CD4-positive, alpha-beta T cell (primary cell): ENCODE measurements around the gene ARL15. TPM values are rescaled to one million over a fixed set of nuclear protein-coding genes. Genes with fewer than 3 reads are reported as not detected.

Experiments
- ATAC-seq: fragments of 200-7000 bp; cut with Tn5 transposase; one replicate; pipeline ENCODE4 v1.10.0; 2022; ENCODE audit warnings: mild to moderate bottlenecking; ENCODE audit not compliant: poor library complexity
- CTCF ChIA-PET: fragments of 350-600 bp; sonication (Branson Sonifier 250); formaldehyde crosslinking; loops from one replicate; lab custom pipeline; 2021; ENCODE audit warnings: antibody characterized with exemption, inconsistent platforms; lab: Charles Lee
- POLR2A ChIA-PET: fragments of 350-600 bp; sonication (Branson Sonifier 250); formaldehyde crosslinking; loops from one replicate; lab custom pipeline; 2021; ENCODE audit warnings: antibody characterized with exemption, inconsistent platforms; lab: Charles Lee
- DNase-seq, 14 experiments: peaks; one replicate each; pipeline ENCODE4 v3.0.0-alpha.2; 2013 to 2020; ENCODE audit warnings: mixed read lengths in 2 of 14
- H3K27ac ChIP-seq, 2 donors: one replicate each; pipeline versions ENCODE4 v1.5.1 to v1.7.0; 2013; ENCODE audit warnings: low read length in 2 of 2, low read depth in 1 of 2, mild to moderate bottlenecking in 1 of 2
- H3K27me3 ChIP-seq, 2 experiments: 1 replicate in 1 of 2; 2 replicates in 1 of 2; pipeline versions ENCODE4 v1.6.1 to v1.7.0; 2013; ENCODE audit warnings: low read length in 2 of 2, control low read depth in 1 of 2, mild to moderate bottlenecking in 1 of 2, moderate library complexity in 1 of 2; ENCODE audit not compliant: insufficient read depth in 2 of 2, control insufficient read depth in 1 of 2
- H3K36me3 ChIP-seq: one replicate; pipeline ENCODE4 v1.6.1; 2013; ENCODE audit warnings: low read length, control low read depth; ENCODE audit not compliant: insufficient read depth
- H3K4me1 ChIP-seq: one replicate; pipeline ENCODE4 v1.6.1; 2013; ENCODE audit warnings: low read length, control low read depth; ENCODE audit not compliant: insufficient read depth
- H3K4me3 ChIP-seq: one replicate; pipeline ENCODE4 v1.5.1; 2013; ENCODE audit warnings: mild to moderate bottlenecking, low read length, moderate library complexity
- H3K9me3 ChIP-seq, 2 experiments: 1 replicate in 1 of 2; 2 replicates in 1 of 2; pipeline versions ENCODE4 v1.6.1 to v1.7.0; 2013; ENCODE audit warnings: low read length in 2 of 2, mild to moderate bottlenecking in 2 of 2, control low read depth in 1 of 2, moderate library complexity in 1 of 2; ENCODE audit not compliant: control insufficient read depth in 1 of 2, insufficient read depth in 1 of 2
- H3K27ac Mint-ChIP-seq: one replicate; pipeline ENCODE4 v1.8.0; 2020; ENCODE audit warnings: mixed read lengths
- H3K27me3 Mint-ChIP-seq: one replicate; pipeline ENCODE4 v1.8.0; 2021; ENCODE audit warnings: mixed read lengths
- H3K36me3 Mint-ChIP-seq: one replicate; pipeline ENCODE4 v1.8.0; 2021; ENCODE audit warnings: low read depth, mixed read lengths
- H3K4me1 Mint-ChIP-seq: one replicate; pipeline ENCODE4 v1.8.0; 2021; ENCODE audit warnings: low read depth, mixed read lengths
- H3K4me3 Mint-ChIP-seq: one replicate; pipeline ENCODE4 v1.8.0; 2020; ENCODE audit warnings: mild to moderate bottlenecking, mixed read lengths
- H3K9me3 Mint-ChIP-seq: one replicate; pipeline ENCODE4 v1.8.0; 2020; ENCODE audit warnings: mixed read lengths
- intact Hi-C, 2 experiments: fragments of 100-400 bp; cut with DNase I in 1 of 2; cut with micrococcal nuclease in 1 of 2; formaldehyde crosslinking; loops; one replicate each; pipeline versions ENCODE4 v1.15.1 to v1.9.0; 2023 to 2025; cut with DNase I, micrococcal nuclease
- total RNA-seq, 174 experiments: library from RNA in 2 of 174; stranded (reverse) in 2 of 174; gene quantifications; one replicate each; pipeline ENCODE4 v1.2.3 and lab custom pipeline; 2021 to 2026
- TF ChIP-seq, protein P1 (sequence below): fragments of 200-600 bp; IDR thresholded peaks from one replicate; pipeline ENCODE4 v1.8.0; 2022; ENCODE audit warnings: antibody characterized with exemption, mild to moderate bottlenecking

The ARL15 gene
- total RNA-seq, 2 experiments from 2014 or later, result 9.1 to 10.6 TPM

DNA sequence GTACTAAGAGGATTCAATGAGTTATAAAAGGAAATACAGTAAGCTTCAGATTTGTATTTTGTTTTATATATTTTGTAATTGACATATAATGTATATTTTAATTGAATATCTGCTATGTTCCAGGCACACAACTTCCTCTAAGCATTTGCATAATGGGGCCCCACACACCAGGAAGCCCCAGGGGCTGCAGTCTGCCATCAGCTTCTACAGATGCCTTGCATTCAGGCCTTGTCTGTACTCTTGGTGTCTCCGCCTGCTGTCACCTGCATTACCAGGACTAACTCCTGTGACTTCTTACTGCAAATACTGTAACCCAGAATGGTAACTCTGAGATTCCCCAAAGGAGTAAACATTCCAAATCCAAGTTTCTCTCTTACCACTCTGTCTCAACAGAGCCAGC lies 20.6 kb downstream of the ARL15 start:
- ATAC-seq (no peak), DNase-seq (no peak)
- Histone ChIP-seq H3K4me3 (no peak overlapping the region), H3K36me3 (no peaks in the 10 kb centered on the region), H3K27ac (no peak overlapping the region), H3K9me3 (peaks cover 0 to 5% of the 10 kb centered on the region in 2 experiments), H3K27me3 (no peaks in the 10 kb centered on the region), H3K4me1 (no peaks in the 10 kb centered on the region)
- TF ChIP-seq, protein P1, sequence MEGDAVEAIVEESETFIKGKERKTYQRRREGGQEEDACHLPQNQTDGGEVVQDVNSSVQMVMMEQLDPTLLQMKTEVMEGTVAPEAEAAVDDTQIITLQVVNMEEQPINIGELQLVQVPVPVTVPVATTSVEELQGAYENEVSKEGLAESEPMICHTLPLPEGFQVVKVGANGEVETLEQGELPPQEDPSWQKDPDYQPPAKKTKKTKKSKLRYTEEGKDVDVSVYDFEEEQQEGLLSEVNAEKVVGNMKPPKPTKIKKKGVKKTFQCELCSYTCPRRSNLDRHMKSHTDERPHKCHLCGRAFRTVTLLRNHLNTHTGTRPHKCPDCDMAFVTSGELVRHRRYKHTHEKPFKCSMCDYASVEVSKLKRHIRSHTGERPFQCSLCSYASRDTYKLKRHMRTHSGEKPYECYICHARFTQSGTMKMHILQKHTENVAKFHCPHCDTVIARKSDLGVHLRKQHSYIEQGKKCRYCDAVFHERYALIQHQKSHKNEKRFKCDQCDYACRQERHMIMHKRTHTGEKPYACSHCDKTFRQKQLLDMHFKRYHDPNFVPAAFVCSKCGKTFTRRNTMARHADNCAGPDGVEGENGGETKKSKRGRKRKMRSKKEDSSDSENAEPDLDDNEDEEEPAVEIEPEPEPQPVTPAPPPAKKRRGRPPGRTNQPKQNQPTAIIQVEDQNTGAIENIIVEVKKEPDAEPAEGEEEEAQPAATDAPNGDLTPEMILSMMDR, result no peak
- peaks cover 20% of the 10 kb centered on the region for H3K4me1 Mint-ChIP-seq
- no peaks in the 10 kb centered on the region for H3K27me3 Mint-ChIP-seq
- no peaks in the 10 kb centered on the region for H3K36me3 Mint-ChIP-seq
- peaks cover 2% of the 10 kb centered on the region for H3K9me3 Mint-ChIP-seq
- intact Hi-C loops, result no loop called here
- no peak overlapping the region for H3K4me3 Mint-ChIP-seq
- ChIA-PET POLR2A (no interaction called here), CTCF (no interaction called here)
- H3K27ac Mint-ChIP-seq, result no peak overlapping the region

DNA sequence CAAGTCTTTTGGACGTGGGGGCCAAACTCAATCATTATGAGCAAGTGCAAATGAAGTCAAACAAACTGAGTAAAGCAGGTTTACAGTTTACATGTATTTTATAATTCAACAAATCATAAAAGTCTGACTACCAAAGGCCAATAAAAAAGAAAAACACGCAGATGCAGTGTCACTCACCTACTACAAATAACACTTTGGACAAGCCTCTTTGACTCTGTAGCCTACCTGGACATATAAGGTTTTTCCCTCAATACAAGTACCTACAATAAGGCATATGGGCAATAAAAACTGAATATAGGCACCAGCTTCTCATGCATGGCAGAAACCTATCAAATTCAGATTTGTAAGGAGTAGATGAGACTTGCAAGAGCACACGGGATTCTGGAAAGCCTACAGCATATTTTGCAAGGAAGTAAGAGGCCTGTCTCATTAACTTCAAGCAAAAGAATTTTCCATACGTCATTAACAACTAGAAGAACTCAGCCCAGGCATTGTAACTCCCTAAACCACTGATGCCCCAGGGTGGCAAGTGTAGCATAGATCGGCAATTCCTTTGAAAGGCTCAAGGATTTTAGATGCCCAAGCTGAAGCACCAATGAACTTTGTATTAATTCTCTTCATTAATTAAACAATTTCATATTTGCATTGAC lies 21.7 kb downstream of the ARL15 start:
- peaks cover 0 to 5% of the 10 kb centered on the region in 2 experiments for H3K9me3 ChIP-seq
- no peaks in the 10 kb centered on the region for H3K4me1 ChIP-seq
- H3K4me3 ChIP-seq, result no peak overlapping the region
- H3K27ac ChIP-seq, result no peak overlapping the region
- H3K27me3 ChIP-seq, result no peaks in the 10 kb centered on the region
- Mint-ChIP-seq H3K4me1 (peaks cover 15% of the 10 kb centered on the region), H3K9me3 (peaks cover 2% of the 10 kb centered on the region), H3K4me3 (no peak overlapping the region), H3K27me3 (no peaks in the 10 kb centered on the region), H3K27ac (no peak overlapping the region), H3K36me3 (no peaks in the 10 kb centered on the region)
- DNase-seq (no peak), ATAC-seq (no peak)
- CTCF ChIA-PET, result no interaction called here
- intact Hi-C loops, result no loop called here
- POLR2A ChIA-PET, result no interaction called here
- TF ChIP-seq, protein P1, result no peak
- no peaks in the 10 kb centered on the region for H3K36me3 ChIP-seq

DNA sequence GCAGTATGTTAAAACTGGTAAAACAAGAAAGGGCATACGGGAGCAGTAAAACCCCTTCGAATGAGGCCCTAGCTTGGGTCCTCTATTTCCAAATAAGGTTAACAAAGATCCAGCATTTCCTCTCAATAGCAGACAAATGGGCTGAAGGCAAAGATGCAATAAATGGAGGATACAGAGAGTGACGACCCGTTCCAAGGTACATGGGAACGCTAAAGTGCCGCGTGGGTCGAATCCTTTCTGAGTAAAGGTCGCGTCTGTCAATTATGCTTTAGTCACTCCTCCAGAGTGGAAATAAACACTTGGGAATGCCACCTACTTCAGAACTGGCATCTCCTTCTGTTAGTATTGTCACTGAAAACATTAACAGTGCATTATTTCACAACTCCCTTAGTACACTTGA lies 24.7 kb downstream of the ARL15 start:
- no peak overlapping the region for H3K27ac ChIP-seq
- TF ChIP-seq, protein P1, result no peak
- H3K27ac Mint-ChIP-seq, result no peak overlapping the region
- H3K4me1 ChIP-seq, result no peaks in the 10 kb centered on the region
- no peak overlapping the region for H3K4me3 Mint-ChIP-seq
- peaks cover 4% of the 10 kb centered on the region for H3K9me3 Mint-ChIP-seq
- no peak for ATAC-seq
- no peaks in the 10 kb centered on the region for H3K36me3 ChIP-seq
- no peaks in the 10 kb centered on the region for H3K27me3 Mint-ChIP-seq
- H3K4me1 Mint-ChIP-seq, result peaks cover 4% of the 10 kb centered on the region
- intact Hi-C loops, result no loop called here
- no peak overlapping the region for H3K4me3 ChIP-seq
- peaks cover 5% of the 10 kb centered on the region for H3K36me3 Mint-ChIP-seq
- CTCF ChIA-PET, result no interaction called here
- no peaks in the 10 kb centered on the region for H3K27me3 ChIP-seq
- DNase-seq, result no peak
- peaks cover 0 to 5% of the 10 kb centered on the region in 2 experiments for H3K9me3 ChIP-seq
- POLR2A ChIA-PET, result no interaction called here
